ENCODE data around the gene SCARB1. TPM values are rescaled to one million over a fixed set of nuclear protein-coding genes. Genes with fewer than 3 reads are reported as not detected.

The SCARB1 gene
- total and polyA plus RNA-seq, 2 of the 13 experiments (the other 11 are each of a cell fraction or from before 2014, with no cell fraction given) = 63.4 to 160 TPM

GRCh38 chr12:124829008-124829707 is 34.5 kb downstream of the SCARB1 start (continued):
- TF ChIP-seq RERE (CRISPR knock-in tag; IDR thresholded peaks at IDR 0.05; ENCODE audit: low read depth) = 0 out of 2 replicates have a peak, but pooled peaks have one; percentile 42
- TF ChIP-seq GTF3A (CRISPR knock-in tag; conservative IDR thresholded peaks at IDR 0.05) = no peak
- no peak for TF ChIP-seq ZFX (CRISPR knock-in tag; IDR thresholded peaks at IDR 0.05; ENCODE audit: low read depth)
- no peak for TF ChIP-seq NFE2L1 (CRISPR knock-in tag; IDR thresholded peaks at IDR 0.05; ENCODE audit: borderline replicate concordance)
- TF ChIP-seq PRPF4 (IDR thresholded peaks at IDR 0.05; ENCODE audit: low read depth, low read length, poor library complexity, severe bottlenecking) = peak; percentile 53
- no peak; the same call in 1 of the 2 replicates for TF ChIP-seq ZBTB38 (CRISPR knock-in tag; IDR thresholded peaks at IDR 0.05)
- TF ChIP-seq, protein P1, sequence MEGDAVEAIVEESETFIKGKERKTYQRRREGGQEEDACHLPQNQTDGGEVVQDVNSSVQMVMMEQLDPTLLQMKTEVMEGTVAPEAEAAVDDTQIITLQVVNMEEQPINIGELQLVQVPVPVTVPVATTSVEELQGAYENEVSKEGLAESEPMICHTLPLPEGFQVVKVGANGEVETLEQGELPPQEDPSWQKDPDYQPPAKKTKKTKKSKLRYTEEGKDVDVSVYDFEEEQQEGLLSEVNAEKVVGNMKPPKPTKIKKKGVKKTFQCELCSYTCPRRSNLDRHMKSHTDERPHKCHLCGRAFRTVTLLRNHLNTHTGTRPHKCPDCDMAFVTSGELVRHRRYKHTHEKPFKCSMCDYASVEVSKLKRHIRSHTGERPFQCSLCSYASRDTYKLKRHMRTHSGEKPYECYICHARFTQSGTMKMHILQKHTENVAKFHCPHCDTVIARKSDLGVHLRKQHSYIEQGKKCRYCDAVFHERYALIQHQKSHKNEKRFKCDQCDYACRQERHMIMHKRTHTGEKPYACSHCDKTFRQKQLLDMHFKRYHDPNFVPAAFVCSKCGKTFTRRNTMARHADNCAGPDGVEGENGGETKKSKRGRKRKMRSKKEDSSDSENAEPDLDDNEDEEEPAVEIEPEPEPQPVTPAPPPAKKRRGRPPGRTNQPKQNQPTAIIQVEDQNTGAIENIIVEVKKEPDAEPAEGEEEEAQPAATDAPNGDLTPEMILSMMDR (CRISPR knock-in tag; IDR thresholded peaks at IDR 0.05) = peak; percentile 28
- peak; percentile 71; the same call in 1 of the 2 replicates for TF ChIP-seq PATZ1 (CRISPR knock-in tag; IDR thresholded peaks at IDR 0.05)
- no peak for TF ChIP-seq ZNF549 (CRISPR knock-in tag; IDR thresholded peaks at IDR 0.05)
- no peak for TF ChIP-seq NKX3-1 (CRISPR knock-in tag; IDR thresholded peaks at IDR 0.05)
- no peak for TF ChIP-seq MATR3 (CRISPR knock-in tag; IDR thresholded peaks at IDR 0.05)
- peak; percentile 39; the same call in 1 of the 2 replicates for TF ChIP-seq PPARG (CRISPR knock-in tag; conservative IDR thresholded peaks at IDR 0.05)
- no peak for TF ChIP-seq ZBTB10 (CRISPR knock-in tag; IDR thresholded peaks at IDR 0.05; ENCODE audit: borderline replicate concordance)
- TF ChIP-seq FLYWCH1 (CRISPR knock-in tag; IDR thresholded peaks at IDR 0.05) = no peak
- TF ChIP-seq ZNF17 (CRISPR knock-in tag; IDR thresholded peaks at IDR 0.05) = no peak
- no peak for TF ChIP-seq ZNF773 (CRISPR knock-in tag; IDR thresholded peaks at IDR 0.05; ENCODE audit: borderline replicate concordance)
- TF ChIP-seq ZNF629 (CRISPR knock-in tag; conservative IDR thresholded peaks at IDR 0.05) = peak; percentile 77
